Measurements from ENCODE around the gene GPC5.
"Not testable (repeated sequence)": the region's sequence is repeated elsewhere in the genome, so short reads cannot be mapped to it uniquely, and the experiment has no call there.

The GPC5 gene

GRCh38 chr13:92677571-92677970 is 1279.2 kb downstream of the GPC5 start:
- no peak for DNase-seq

GRCh38 chr13:92679602-92680001 is 1281.2 kb downstream of the GPC5 start:
- no peak for DNase-seq

GRCh38 chr13:92681239-92681638 is 1282.8 kb downstream of the GPC5 start:
- no peak for DNase-seq

- no peak for DNase-seq
Measured at GRCh38 chr13:92682832-92683517, 1284.6 kb downstream of the GPC5 start.

- no peak for DNase-seq
Measured at GRCh38 chr13:92694047-92694446, 1295.6 kb downstream of the GPC5 start.

GRCh38 chr13:92695827-92696226 is 1297.4 kb downstream of the GPC5 start:
- DNase-seq: not testable (repeated sequence)

- DNase-seq: no peak
Measured at GRCh38 chr13:92716749-92717148, 1318.3 kb downstream of the GPC5 start.

- DNase-seq: no peak
Measured at GRCh38 chr13:92717857-92718256, 1319.4 kb downstream of the GPC5 start.

- DNase-seq: no peak
Measured at GRCh38 chr13:92719868-92720267, 1321.4 kb downstream of the GPC5 start.

GRCh38 chr13:92721620-92722019 is 1323.2 kb downstream of the GPC5 start:
- no peak for DNase-seq

- no peak for DNase-seq
Measured at GRCh38 chr13:92727118-92727517, 1328.7 kb downstream of the GPC5 start.

GRCh38 chr13:92734068-92734467 is 1335.6 kb downstream of the GPC5 start:
- DNase-seq: no peak

- no peak for DNase-seq
Measured at GRCh38 chr13:92734545-92734944, 1336.1 kb downstream of the GPC5 start.

- DNase-seq: no peak
Measured at GRCh38 chr13:92735909-92736308, 1337.5 kb downstream of the GPC5 start.

- DNase-seq: no peak
Measured at GRCh38 chr13:92739306-92739818, 1340.9 kb downstream of the GPC5 start.

- no peak for DNase-seq
Measured at GRCh38 chr13:92743992-92744391, 1345.6 kb downstream of the GPC5 start.

GRCh38 chr13:92745258-92745657 is 1346.8 kb downstream of the GPC5 start:
- DNase-seq: no peak

- DNase-seq: not testable (repeated sequence)
Measured at GRCh38 chr13:92752705-92753104, 1354.3 kb downstream of the GPC5 start.

GRCh38 chr13:92761710-92762109 is 1363.3 kb downstream of the GPC5 start:
- DNase-seq: no peak

- DNase-seq: no peak
Measured at GRCh38 chr13:92767468-92767867, 1369.0 kb downstream of the GPC5 start.

GRCh38 chr13:92768602-92769001 is 1370.2 kb downstream of the GPC5 start:
- no peak for DNase-seq

GRCh38 chr13:92769046-92769445 is 1370.6 kb downstream of the GPC5 start:
- DNase-seq: no peak

GRCh38 chr13:92775658-92776057 is 1377.2 kb downstream of the GPC5 start:
- no peak for DNase-seq

GRCh38 chr13:92781965-92782690 is 1383.7 kb downstream of the GPC5 start:
- no peak for DNase-seq
